GM12801 (cell line): ENCODE results near the gene PGLYRP2.

Experiments used
- TF ChIP-seq, protein P1 (sequence below): IDR thresholded peaks from one replicate; pipeline ENCODE4 v1.5.1; 2011; ENCODE audit warnings: control low read depth; ENCODE audit not compliant: insufficient read length; ENCODE audit errors: extremely low read depth

The PGLYRP2 gene

DNA sequence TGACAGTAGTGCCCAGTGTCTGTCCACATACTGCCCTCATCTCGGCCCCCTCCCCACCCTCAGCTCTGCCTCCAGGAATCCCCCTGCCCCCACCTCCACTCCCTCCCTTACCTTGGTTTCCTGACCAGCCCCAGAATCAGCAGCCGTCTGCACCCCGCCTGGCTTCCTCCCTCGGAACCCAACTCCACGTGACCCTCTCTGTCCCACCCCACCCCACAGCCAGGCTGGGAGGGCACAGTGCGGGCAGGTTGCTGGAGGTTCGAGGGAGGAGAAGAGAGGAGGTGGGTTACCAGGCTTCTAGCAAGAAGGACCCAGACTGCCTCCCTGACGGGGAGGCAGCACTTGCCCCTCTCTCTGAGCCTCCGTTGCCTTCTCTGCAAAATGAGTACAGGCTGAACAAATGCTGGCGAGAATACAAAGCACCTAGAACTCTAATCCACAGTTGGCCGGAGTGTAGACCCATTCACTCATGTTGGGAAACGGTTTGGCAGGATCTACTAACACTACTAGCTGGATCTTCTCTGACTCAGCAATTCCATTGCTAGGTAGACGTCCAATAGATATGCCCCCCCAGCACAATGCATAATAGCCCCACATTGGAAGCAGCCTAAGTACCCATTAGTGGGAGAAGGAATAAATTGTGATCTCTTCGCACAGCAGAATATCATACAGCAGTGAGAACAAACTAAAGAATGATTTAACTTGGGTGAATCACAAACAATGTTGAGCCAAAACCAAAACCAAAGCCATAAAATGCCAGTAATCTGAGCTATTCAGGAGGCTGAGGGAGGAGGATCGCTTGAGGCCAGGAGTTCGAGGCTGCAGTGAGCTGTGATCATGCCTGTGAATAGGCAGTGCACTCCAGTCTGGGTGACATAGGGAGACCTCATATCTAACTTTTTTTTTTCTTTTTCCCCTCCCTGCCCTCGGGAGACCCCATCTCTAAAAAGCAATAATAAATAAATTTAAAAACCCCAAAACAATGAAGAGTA, 14.6 kb downstream of the PGLYRP2 start, which contains the start of gene RASAL3:
Gene RASAL3 (minus strand): TSS at position 151 of the 992 bp plus-strand sequence. CDS start 186 bp downstream, outside the sequence.
- TF ChIP-seq, protein P1, sequence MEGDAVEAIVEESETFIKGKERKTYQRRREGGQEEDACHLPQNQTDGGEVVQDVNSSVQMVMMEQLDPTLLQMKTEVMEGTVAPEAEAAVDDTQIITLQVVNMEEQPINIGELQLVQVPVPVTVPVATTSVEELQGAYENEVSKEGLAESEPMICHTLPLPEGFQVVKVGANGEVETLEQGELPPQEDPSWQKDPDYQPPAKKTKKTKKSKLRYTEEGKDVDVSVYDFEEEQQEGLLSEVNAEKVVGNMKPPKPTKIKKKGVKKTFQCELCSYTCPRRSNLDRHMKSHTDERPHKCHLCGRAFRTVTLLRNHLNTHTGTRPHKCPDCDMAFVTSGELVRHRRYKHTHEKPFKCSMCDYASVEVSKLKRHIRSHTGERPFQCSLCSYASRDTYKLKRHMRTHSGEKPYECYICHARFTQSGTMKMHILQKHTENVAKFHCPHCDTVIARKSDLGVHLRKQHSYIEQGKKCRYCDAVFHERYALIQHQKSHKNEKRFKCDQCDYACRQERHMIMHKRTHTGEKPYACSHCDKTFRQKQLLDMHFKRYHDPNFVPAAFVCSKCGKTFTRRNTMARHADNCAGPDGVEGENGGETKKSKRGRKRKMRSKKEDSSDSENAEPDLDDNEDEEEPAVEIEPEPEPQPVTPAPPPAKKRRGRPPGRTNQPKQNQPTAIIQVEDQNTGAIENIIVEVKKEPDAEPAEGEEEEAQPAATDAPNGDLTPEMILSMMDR: no peak

DNA sequence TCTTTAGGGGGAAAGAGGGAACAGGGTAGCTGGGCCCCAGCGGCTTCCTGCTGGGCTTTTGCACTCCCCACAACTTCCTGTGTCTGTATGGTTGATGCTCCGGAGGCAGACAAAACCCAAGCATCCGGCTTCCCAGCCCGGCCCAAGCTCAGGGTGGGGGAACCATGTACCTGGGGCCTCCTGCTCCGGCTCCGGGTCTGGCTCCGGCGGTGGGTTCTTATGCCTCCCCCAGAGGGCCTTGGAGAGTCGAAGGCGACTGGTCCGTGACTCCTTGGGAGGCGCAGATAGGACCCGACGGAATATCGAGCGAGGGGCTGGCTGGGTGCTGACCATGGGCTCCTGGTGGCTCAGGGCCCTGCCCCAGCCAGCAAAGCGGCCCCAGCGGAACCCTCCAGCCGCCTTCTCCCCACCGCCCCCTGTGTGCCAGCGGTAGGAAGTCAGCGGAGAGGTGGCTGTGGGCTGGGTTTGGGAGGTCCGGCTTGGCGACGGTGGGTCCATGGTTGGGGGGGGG, 15.4 kb downstream of the PGLYRP2 start:
- TF ChIP-seq, protein P1: no peak

DNA sequence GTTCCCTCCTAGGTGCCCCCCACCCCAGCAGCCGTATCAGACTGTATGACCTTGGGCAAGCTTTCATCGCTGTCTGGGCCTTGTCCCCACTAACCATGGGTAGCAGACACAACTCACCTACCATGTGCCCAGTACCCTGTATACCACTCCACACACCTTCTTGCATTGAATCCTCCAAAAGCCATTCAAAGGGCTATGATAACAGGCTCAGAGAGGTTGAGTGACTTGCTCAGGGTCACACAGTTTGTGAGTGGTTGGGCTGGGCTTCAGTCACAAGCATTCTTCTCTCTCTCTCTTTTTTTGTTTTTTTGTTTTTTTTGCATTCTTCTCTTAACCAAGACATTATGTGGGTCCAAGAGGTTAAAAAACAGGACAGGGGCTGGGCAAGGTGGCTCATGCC, 17.6 kb downstream of the PGLYRP2 start:
- TF ChIP-seq, protein P1: no peak

DNA sequence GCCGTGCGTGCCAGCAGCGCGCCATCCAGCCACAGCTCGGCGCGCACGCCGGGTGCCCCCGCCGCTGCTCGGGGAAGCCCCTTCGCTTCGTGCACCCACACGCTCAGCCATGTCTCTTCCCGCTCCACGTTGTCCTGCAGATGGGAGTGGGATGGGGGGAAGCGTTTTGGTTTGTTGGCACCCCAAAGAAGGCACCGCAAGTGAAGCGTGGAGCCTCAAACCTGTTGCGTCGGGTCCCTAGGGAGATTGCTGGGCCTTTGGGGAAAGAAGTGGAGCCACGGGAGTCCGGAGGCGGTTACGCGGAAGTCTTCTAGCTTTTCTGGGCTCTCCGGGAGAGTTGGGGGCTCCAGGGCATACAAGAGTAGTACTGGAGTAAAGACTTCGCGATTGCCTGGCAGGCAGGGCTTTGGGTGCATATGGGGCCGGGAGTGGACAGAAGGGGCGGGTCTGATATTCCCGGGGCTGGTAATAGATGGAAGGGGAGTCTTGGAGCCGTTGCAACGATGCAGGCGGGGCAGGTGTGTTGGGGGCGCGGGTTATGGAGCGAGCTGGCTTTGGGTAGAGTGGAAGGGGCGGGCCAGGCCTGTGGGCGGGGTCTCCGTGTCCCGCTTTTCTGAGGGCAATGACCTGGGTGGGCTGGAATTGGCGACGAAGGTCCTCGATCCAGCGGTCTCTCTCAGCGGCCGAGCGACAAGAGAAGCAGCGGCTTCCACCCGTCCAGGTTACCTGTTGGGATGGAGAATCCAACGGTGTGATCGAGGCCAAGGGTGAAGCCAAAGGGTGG, 21.4 kb downstream of the PGLYRP2 start:
- TF ChIP-seq, protein P1: no peak

DNA sequence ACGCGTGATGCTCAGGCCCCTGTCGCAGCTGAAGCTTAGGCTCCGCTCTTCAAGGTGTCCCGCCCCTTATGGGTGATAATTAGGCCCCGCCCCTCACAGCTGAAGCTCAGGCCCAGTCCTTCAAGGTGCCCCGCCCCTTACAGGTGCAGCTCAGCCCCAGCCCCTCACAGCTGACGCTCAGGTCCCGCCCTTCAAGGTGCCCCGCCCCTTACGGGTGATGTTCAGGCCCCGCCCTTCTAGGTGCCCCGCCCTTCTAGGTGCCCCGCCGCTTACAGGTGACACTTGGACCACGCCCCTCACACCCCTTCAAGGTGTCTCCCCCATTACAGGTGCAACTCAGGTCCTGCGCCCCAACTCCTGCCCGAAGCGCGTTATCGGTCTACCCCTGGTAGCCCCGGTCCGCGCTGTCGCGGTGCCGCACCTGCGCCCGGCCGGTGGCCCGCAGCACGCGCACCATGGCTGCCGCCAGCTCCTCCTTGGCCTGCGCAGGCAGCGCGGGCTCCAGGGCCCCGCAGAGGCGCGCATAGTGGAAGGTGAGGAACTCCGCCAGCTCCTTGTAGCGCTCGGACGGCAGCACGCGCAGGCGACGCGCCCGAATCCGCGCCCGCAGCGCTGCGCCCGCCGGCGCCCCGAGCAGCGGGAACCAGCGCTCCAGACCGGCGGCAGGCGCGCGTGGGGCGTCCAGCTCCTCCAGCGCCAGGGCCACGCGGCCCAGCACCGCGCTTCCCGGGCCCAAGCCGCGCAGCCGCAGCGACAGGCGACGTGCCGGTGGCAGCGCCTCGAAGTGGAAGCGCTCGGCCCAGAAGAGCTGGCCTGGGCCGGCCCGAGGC, 22.2 kb downstream of the PGLYRP2 start:
- TF ChIP-seq, protein P1: no peak

DNA sequence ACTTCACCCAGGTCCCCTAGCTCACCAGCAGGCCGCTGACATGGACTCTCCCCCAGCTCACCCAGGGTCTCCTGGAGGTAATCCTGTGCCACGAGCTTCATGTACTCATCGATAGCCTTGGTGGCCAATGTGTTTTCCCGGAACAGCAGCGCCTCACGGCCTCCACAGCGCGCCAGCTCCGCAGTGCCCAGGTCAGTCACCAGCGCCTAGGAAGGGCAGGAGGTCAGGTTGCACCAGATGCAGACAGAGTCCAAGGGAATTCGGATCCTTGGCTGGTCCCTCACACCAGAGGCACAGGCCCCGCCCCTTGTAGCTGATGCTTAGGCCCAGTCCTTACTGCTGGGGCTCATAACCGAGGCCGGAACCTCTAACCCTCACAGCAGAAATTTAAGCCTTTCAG, 22.9 kb downstream of the PGLYRP2 start:
- TF ChIP-seq, protein P1: no peak
